GM23338 (cell line): Measurements from ENCODE around the gene AIMP1.
"Not testable (repeated sequence)": the region's sequence is repeated elsewhere in the genome, so short reads cannot be mapped to it uniquely, and the experiment has no call there.

Experiments used
- CTCF ChIP-seq, 2 experiments: fragments of 200-600 bp in 1 of 2; sonication (generic) in 1 of 2; conservative IDR thresholded peaks; 2 replicates each; pipeline versions ENCODE4 v1.5.1 to v1.6.1; 2016 to 2017; ENCODE audit warnings: antibody characterized with exemption in 2 of 2, low read depth in 2 of 2, mild to moderate bottlenecking in 2 of 2, moderate library complexity in 1 of 2
- EZH2phosphoT487 ChIP-seq: fragments of 200-600 bp; sonication (generic); IDR thresholded peaks from one replicate; pipeline ENCODE4 v1.8.1; 2018; ENCODE audit warnings: antibody characterized with exemption; ENCODE audit not compliant: unreplicated experiment
- JUNB ChIP-seq: IDR thresholded peaks from one replicate; pipeline ENCODE4 v1.6.1; 2016; ENCODE audit warnings: antibody characterized with exemption; ENCODE audit not compliant: unreplicated experiment
- POLR2AphosphoS5 ChIP-seq: IDR thresholded peaks from 2 replicates; pipeline ENCODE4 v1.6.1; 2016; ENCODE audit warnings: antibody characterized with exemption, low read depth

GRCh38 chr4:106321814-106322213, 5.5 kb downstream of the AIMP1 start:
- not testable (repeated sequence) for TF ChIP-seq CTCF (conservative IDR thresholded peaks at IDR 0.05; ENCODE audit: low read depth in 2 of 2); EZH2phosphoT487; POLR2AphosphoS5; JUNB
